NT2/D1 (cell line): ENCODE results near the gene AK2.
"Not testable (repeated sequence)": the region's sequence is repeated elsewhere in the genome, so short reads cannot be mapped to it uniquely, and the experiment has no call there.

ENCODE experiments used
- DNase-seq: peaks from one replicate; pipeline ENCODE4 v3.0.0-alpha.2; 2011; ENCODE audit warnings: low read depth, low spot score
- H3K27me3 ChIP-seq: 2 replicates; pipeline ENCODE4 v1.6.0; 2011; ENCODE audit warnings: mild to moderate bottlenecking; ENCODE audit not compliant: insufficient read length, insufficient read depth
- H3K36me3 ChIP-seq: 2 replicates; pipeline ENCODE4 v1.6.1; 2011; ENCODE audit warnings: mild to moderate bottlenecking, low read length, mixed read lengths; ENCODE audit not compliant: insufficient read depth, insufficient read length
- H3K4me1 ChIP-seq: 2 replicates; pipeline ENCODE4 v1.5.1; 2011; ENCODE audit not compliant: insufficient read depth, insufficient read length
- H3K4me3 ChIP-seq: 2 replicates; pipeline ENCODE4 v1.5.1; 2011; ENCODE audit warnings: low read depth; ENCODE audit not compliant: insufficient read length
- H3K9ac ChIP-seq: 2 replicates; pipeline ENCODE4 v1.6.0; 2011; ENCODE audit warnings: low read depth; ENCODE audit not compliant: insufficient read length
- H3K9me3 ChIP-seq: 2 replicates; pipeline ENCODE4 v1.5.1; 2011; ENCODE audit warnings: mild to moderate bottlenecking, low read length; ENCODE audit not compliant: insufficient read depth
- SUZ12 ChIP-seq: IDR thresholded peaks from 2 replicates; pipeline ENCODE4 v1.6.1; 2011; ENCODE audit not compliant: insufficient read length, insufficient read depth; ENCODE audit errors: extremely low read depth
- YY1 ChIP-seq: IDR thresholded peaks from 2 replicates; pipeline ENCODE4 v1.6.1; 2011; ENCODE audit not compliant: insufficient read length, insufficient read depth
- ZNF274 ChIP-seq: IDR thresholded peaks from 2 replicates; pipeline ENCODE4 v1.6.1; 2011; ENCODE audit warnings: mild to moderate bottlenecking, low read depth, low read length

Gene AK2

DNA sequence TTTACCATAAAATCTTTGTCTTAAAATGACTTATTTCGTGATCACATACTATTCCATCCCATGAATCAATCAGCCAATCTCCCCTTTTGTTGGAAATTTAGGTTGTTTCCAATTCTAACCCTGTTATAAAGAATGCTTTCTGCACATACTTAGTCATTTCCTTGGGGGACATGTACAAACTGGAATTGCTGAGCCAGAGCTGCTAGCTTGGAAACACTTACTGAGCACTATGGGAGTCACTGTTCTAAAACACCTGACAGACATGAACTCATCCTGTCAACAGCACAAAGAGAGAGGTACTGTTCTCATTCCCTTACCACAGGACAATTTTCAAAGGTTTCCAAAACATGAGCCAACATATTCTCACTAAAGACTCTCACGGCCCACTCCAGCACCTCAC, 32.1 kb downstream of the AK2 start:
- peaks cover 46% of the 10 kb centered on the region for H3K36me3 ChIP-seq

GRCh38 chr1:33003657-33004056, 33.0 kb downstream of the AK2 start:
- peaks cover 37% of the 10 kb centered on the region for H3K36me3 ChIP-seq
- H3K4me3 ChIP-seq, result no peak overlapping the region

More for the DNA sequence above, 32.1 kb downstream of the AK2 start:
- Histone ChIP-seq H3K27me3 (no peaks in the 10 kb centered on the region), H3K9me3 (no peaks in the 10 kb centered on the region), H3K4me1 (peaks cover 8% of the 10 kb centered on the region), H3K9ac (no peak overlapping the region), H3K4me3 (no peak overlapping the region)
- TF ChIP-seq ZNF274 (no peak), SUZ12 (no peak), YY1 (no peak)
- no peak for DNase-seq

DNA sequence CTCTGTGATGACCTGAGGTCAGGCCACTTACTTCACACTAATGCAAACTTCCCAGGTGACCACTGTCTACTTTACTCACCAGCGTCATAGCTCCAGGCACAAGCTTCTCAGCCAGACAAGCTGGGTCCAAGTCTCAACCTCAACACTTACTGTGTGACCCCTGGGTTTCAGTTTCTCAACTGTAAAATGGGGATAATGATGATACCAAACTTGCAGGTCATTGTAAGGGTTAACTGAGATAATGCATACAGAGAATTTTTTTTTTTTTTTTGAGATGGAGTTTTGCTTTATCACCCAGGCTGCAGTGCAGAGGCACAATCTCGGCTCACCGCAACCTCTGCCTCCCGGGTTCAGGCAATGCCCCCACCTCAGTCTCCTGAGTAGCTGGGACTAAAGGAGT, 34.7 kb downstream of the AK2 start:
- peaks cover 3% of the 10 kb centered on the region for H3K4me1 ChIP-seq
- H3K9ac ChIP-seq, result no peak overlapping the region
- no peak for DNase-seq
- peaks cover 21% of the 10 kb centered on the region for H3K36me3 ChIP-seq
- H3K27me3 ChIP-seq, result no peaks in the 10 kb centered on the region
- H3K4me3 ChIP-seq, result no peak overlapping the region
- TF ChIP-seq YY1 (no peak), SUZ12 (no peak), ZNF274 (no peak)
- H3K9me3 ChIP-seq, result no peaks in the 10 kb centered on the region

More at GRCh38 chr1:33003657-33004056, 33.0 kb downstream of the AK2 start:
- H3K9ac ChIP-seq, result no peak overlapping the region
- TF ChIP-seq SUZ12 (no peak), ZNF274 (no peak), YY1 (no peak)
- DNase-seq, result no peak
- H3K4me1 ChIP-seq, result peaks cover 4% of the 10 kb centered on the region
- H3K27me3 ChIP-seq, result no peaks in the 10 kb centered on the region
- no peaks in the 10 kb centered on the region for H3K9me3 ChIP-seq

DNA sequence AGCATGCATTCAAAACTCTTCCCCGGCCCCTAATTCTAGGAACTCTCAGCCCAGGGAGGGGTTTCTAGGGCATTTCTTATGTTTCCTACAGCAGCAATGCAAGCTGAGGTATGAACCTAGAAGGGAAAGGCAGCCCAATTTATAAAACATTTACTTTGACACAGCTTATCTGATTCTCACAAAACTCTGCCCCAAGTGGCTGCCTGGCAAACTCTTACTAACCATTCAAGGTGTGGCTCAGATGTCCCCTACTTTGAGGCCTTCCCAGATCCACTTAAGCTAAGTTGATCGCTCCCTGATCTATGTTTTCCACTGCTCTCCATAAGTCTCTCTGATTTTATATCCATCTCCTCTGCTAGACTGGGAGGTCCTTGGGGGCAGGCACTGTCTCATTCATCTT, 35.4 kb downstream of the AK2 start:
- H3K9me3 ChIP-seq, result no peaks in the 10 kb centered on the region
- TF ChIP-seq ZNF274 (no peak), SUZ12 (no peak), YY1 (no peak)
- H3K4me1 ChIP-seq, result peaks cover 3% of the 10 kb centered on the region
- H3K9ac ChIP-seq, result no peak overlapping the region
- H3K4me3 ChIP-seq, result no peak overlapping the region
- H3K36me3 ChIP-seq, result peaks cover 19% of the 10 kb centered on the region
- DNase-seq, result no peak
- H3K27me3 ChIP-seq, result no peaks in the 10 kb centered on the region

DNA sequence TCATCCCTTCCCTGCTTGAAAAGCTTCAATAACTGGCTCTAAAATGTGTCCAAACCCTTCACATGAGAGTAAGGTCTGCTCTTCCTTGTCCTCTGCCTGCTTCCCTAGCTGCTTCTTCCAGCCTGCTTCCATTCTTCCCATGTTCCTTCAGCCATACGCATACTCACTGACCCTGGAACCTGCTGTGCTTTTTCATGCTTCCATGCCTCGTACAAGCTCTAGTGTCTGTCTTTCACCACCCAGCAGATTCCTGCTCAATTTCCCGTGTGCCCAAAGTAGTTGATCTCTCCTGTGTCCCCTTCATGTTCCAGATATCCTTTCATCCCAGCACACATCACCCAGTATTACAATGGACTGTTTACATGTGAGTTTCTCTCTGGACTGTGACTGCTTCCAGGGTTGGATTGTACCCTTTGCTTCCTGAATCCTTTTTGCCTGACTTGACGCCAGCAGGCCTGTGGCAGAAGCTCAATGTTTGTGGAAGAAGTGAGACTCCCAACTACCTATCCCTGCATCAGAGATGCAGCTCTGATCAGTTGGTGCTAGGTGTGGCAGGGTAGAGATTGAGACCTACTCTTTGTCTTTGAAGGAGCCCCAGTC, 36.2 kb downstream of the AK2 start:
- TF ChIP-seq ZNF274, result no peak
- TF ChIP-seq SUZ12, result no peak
- no peak for TF ChIP-seq YY1

GRCh38 chr1:32998997-32999396, 37.7 kb downstream of the AK2 start:
- H3K27me3 ChIP-seq, result no peaks in the 10 kb centered on the region
- no peak overlapping the region for H3K9ac ChIP-seq
- no peaks in the 10 kb centered on the region for H3K9me3 ChIP-seq
- H3K4me3 ChIP-seq, result no peak overlapping the region
- H3K4me1 ChIP-seq, result peaks cover 3% of the 10 kb centered on the region
- TF ChIP-seq ZNF274 (no peak), YY1 (no peak)
- no peak for DNase-seq
- H3K36me3 ChIP-seq, result peaks cover 7% of the 10 kb centered on the region

More for the DNA sequence above, 36.2 kb downstream of the AK2 start:
- Histone ChIP-seq H3K4me1 (peaks cover 3% of the 10 kb centered on the region), H3K9me3 (no peaks in the 10 kb centered on the region), H3K9ac (no peak overlapping the region), H3K4me3 (no peak overlapping the region), H3K27me3 (no peaks in the 10 kb centered on the region), H3K36me3 (peaks cover 15% of the 10 kb centered on the region)
- DNase-seq, result no peak

DNA sequence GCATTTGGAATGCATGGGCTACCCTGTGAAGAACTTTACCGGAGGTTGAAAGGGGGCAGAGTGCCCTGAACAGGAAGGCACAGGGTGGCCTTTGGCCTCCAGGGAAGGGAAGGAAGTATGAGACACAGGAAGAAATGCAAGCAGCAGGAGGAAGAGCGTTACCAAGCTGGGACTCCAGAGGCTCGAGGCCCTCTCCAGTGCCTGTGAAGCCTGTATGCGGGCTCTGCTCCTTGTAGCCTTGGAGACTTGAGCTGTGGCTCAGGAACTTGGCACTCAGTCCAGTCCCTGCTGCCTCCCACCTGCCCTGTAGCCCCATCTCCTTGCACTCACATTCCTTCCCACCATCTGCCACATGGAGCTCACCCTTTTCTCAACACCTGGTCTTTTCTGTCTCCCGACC, 38.6 kb downstream of the AK2 start:
- TF ChIP-seq SUZ12 (no peak), YY1 (no peak), ZNF274 (no peak)
- Histone ChIP-seq H3K4me1 (peaks cover 5% of the 10 kb centered on the region), H3K4me3 (no peak overlapping the region), H3K27me3 (no peaks in the 10 kb centered on the region), H3K36me3 (peaks cover 7% of the 10 kb centered on the region), H3K9me3 (no peaks in the 10 kb centered on the region), H3K9ac (no peak overlapping the region)
- no peak for DNase-seq

GRCh38 chr1:32997381-32997891, 39.2 kb downstream of the AK2 start:
- TF ChIP-seq SUZ12 (no peak), ZNF274 (no peak), YY1 (no peak)
- Histone ChIP-seq H3K4me3 (no peak overlapping the region), H3K9ac (no peak overlapping the region), H3K9me3 (no peaks in the 10 kb centered on the region), H3K36me3 (peaks cover 5% of the 10 kb centered on the region), H3K4me1 (peaks cover 10% of the 10 kb centered on the region), H3K27me3 (no peaks in the 10 kb centered on the region)
- DNase-seq, result no peak

- not testable (repeated sequence) for H3K4me3 ChIP-seq, H3K9ac ChIP-seq
Measured at GRCh38 chr1:32993324-32993636, 43.4 kb downstream of the AK2 start.

More at GRCh38 chr1:32993324-32993636, 43.4 kb downstream of the AK2 start:
- H3K4me1 ChIP-seq, result peaks cover 24% of the 10 kb centered on the region
- H3K9me3 ChIP-seq, DNase-seq, H3K36me3 ChIP-seq, H3K27me3 ChIP-seq: not testable (repeated sequence)
